Panc1 (cell line): ENCODE data around the gene CHST5. TPM values are rescaled to one million over a fixed set of nuclear protein-coding genes. Genes with fewer than 3 reads are reported as not detected.

Source experiments
- ATAC-seq: fragments of 200-7000 bp; cut with Tn5 transposase; 2 replicates; pipeline ENCODE4 v1.9.1; 2020; ENCODE audit warnings: mild to moderate bottlenecking, moderate library complexity
- BruUV-seq: library from RNA; stranded (reverse); fragments of 400-500 nt; replicated peaks from 2 replicates; lab custom pipeline; 2021; lab: Mats Ljungman, UMichigan
- CTCF ChIA-PET: fragments of 300-600 bp; sonication (Branson Sonifier 250); formaldehyde crosslinking; loops from one replicate; lab custom pipeline; 2022; ENCODE audit warnings: antibody characterized with exemption; lab: Charles Lee
- POLR2A ChIA-PET: fragments of 300-600 bp; sonication (Branson Sonifier 250); formaldehyde crosslinking; loops from one replicate; lab custom pipeline; 2022; ENCODE audit warnings: antibody characterized with exemption; lab: Charles Lee
- DNase-seq: peaks from one replicate; pipeline ENCODE4 v3.0.0-alpha.2; 2010; ENCODE audit warnings: low read depth, low spot score
- H3K27ac ChIP-seq: 2 replicates; pipeline ENCODE4 v1.5.1; 2011; ENCODE audit warnings: mild to moderate bottlenecking, low read length, inconsistent platforms
- H3K27me3 ChIP-seq: fragments of 200-500 bp; sonication (Bioruptor generic); 2 replicates; pipeline ENCODE4 v1.6.0; 2014; ENCODE audit warnings: low read length, inconsistent platforms; ENCODE audit not compliant: control insufficient read depth, insufficient read depth
- H3K36me3 ChIP-seq: fragments of 200-500 bp; sonication (Bioruptor generic); 2 replicates; pipeline ENCODE4 v1.5.1; 2014; ENCODE audit warnings: inconsistent platforms, mild to moderate bottlenecking, low read length, moderate library complexity; ENCODE audit not compliant: control insufficient read depth, insufficient read depth
- H3K4me1 ChIP-seq: 2 replicates; pipeline ENCODE4 v1.5.1; 2011; ENCODE audit warnings: inconsistent platforms, mild to moderate bottlenecking, low read length, moderate library complexity; ENCODE audit not compliant: control insufficient read depth, insufficient read depth
- H3K4me3 ChIP-seq, 2 experiments: 2 replicates each; pipeline ENCODE4 v1.5.1; 2011 to 2012; ENCODE audit warnings: low read depth in 2 of 2, low read length in 2 of 2, mild to moderate bottlenecking in 2 of 2, inconsistent platforms in 1 of 2, moderate library complexity in 1 of 2
- H3K9me3 ChIP-seq: fragments of 200-500 bp; sonication (Bioruptor generic); 2 replicates; pipeline ENCODE4 v1.5.1; 2014; ENCODE audit warnings: low read depth, mild to moderate bottlenecking, inconsistent platforms, low read length, moderate library complexity; ENCODE audit not compliant: control insufficient read depth, insufficient read depth
- CTCF ChIP-seq: fragments of 450-650 bp; IDR thresholded peaks from 2 replicates; pipeline ENCODE4 v1.5.1; 2017; ENCODE audit warnings: mild to moderate bottlenecking
- POLR2AphosphoS5 ChIP-seq: IDR thresholded peaks from 2 replicates; pipeline ENCODE4 v1.6.1; 2012; ENCODE audit warnings: mild to moderate bottlenecking, low read depth, low read length, moderate library complexity
- REST ChIP-seq, 2 experiments: IDR thresholded peaks; 2 replicates each; pipeline ENCODE4 v1.6.1; 2011 to 2012; ENCODE audit warnings: low read depth in 2 of 2, control low read depth in 1 of 2, low read length in 1 of 2, mild to moderate bottlenecking in 1 of 2, moderate library complexity in 1 of 2; ENCODE audit not compliant: insufficient read depth in 1 of 2
- SIN3A ChIP-seq: IDR thresholded peaks from 2 replicates; pipeline ENCODE4 v1.6.1; 2012; ENCODE audit warnings: low read depth, mild to moderate bottlenecking, low read length, moderate library complexity, borderline replicate concordance; ENCODE audit not compliant: insufficient read depth
- TCF7L2 ChIP-seq: IDR thresholded peaks from 2 replicates; pipeline ENCODE4 v1.6.1; 2011; ENCODE audit warnings: mild to moderate bottlenecking, low read depth, low read length, inconsistent platforms
- in situ Hi-C: cut with HindIII; loops from 2 replicates; pipeline ENCODE4 v1.10.0; 2016; ENCODE audit warnings: low sequenced_read_pairs, low pct_unique_long_range_greater_than_20kb
- intact Hi-C: fragments of 100-400 bp; cut with micrococcal nuclease; formaldehyde crosslinking; loops from one replicate; pipeline ENCODE4 v1.10.0; 2022; ENCODE audit not compliant: unreplicated experiment
- total RNA-seq: library from RNA; stranded (reverse); gene quantifications from one replicate; pipeline ENCODE4 v1.2.1, GENCODE V29; 2021; ENCODE audit not compliant: unreplicated experiment

The CHST5 gene
- total RNA-seq, 1 experiment from 2014 or later, result 0.15 TPM

- intact Hi-C loops, result no loop called here
- ChIA-PET POLR2A (no interaction called here), CTCF (no interaction called here)
- H3K4me1 ChIP-seq, result 0 out of 2 replicates have a peak, but pooled peaks cover 5% of the 10 kb centered on the region
- in situ Hi-C loops, result no loop called here
- no peak overlapping the region for H3K27ac ChIP-seq
- H3K36me3 ChIP-seq, result no peaks in the 10 kb centered on the region
- BruUV-seq, result no TSS peak
- no peak for DNase-seq
- H3K27me3 ChIP-seq, result no peaks in the 10 kb centered on the region
- TF ChIP-seq CTCF (no peak), TCF7L2 (no peak), SIN3A (no peak), POLR2AphosphoS5 (no peak), REST (IDR thresholded peaks at IDR 0.05; ENCODE audit: insufficient read depth in 1 of 2, low read depth in 2 of 2, low read length in 1 of 2) (no peak)
- peak; percentile 81 for ATAC-seq
- H3K9me3 ChIP-seq, result no peaks in the 10 kb centered on the region
- no peak overlapping the region for H3K4me3 ChIP-seq
Observed at GRCh38 chr16:75491876-75492275, 44.0 kb downstream of the CHST5 start.

GRCh38 chr16:75488322-75488721, 47.6 kb downstream of the CHST5 start:
- no peaks in the 10 kb centered on the region for H3K27me3 ChIP-seq
- no peak overlapping the region for H3K27ac ChIP-seq
- ChIA-PET CTCF (no interaction called here), POLR2A (no interaction called here)
- BruUV-seq, result no TSS peak
- in situ Hi-C loops, result no loop called here
- 0 out of 2 replicates have a peak, but pooled peaks cover 5% of the 10 kb centered on the region for H3K4me1 ChIP-seq
- H3K9me3 ChIP-seq, result no peaks in the 10 kb centered on the region
- TF ChIP-seq POLR2AphosphoS5 (no peak), TCF7L2 (no peak), SIN3A (no peak), REST (IDR thresholded peaks at IDR 0.05; ENCODE audit: insufficient read depth in 1 of 2, low read depth in 2 of 2, low read length in 1 of 2) (no peak), CTCF (no peak)
- DNase-seq, result no peak
- intact Hi-C loops, result no loop called here
- no peak overlapping the region for H3K4me3 ChIP-seq
- no peaks in the 10 kb centered on the region for H3K36me3 ChIP-seq
- no peak for ATAC-seq
